ENCODE results near the gene C8G. TPM values are rescaled to one million over a fixed set of nuclear protein-coding genes. Genes with fewer than 3 reads are reported as not detected.

C8G gene
- total and polyA plus RNA-seq, 2 of the 13 experiments (the other 11 are each of a cell fraction or from before 2014, with no cell fraction given), result 4.9 to 12.8 TPM

GRCh38 chr9:136991993-136992818 lies 47.2 kb downstream of the C8G start, which contains the start of gene PAXX (continued):
- TF ChIP-seq ZBTB25 (CRISPR knock-in tag; IDR thresholded peaks at IDR 0.05) (peak; percentile 33; the same call in 1 of the 2 replicates), ZNF784 (CRISPR knock-in tag; IDR thresholded peaks at IDR 0.05; ENCODE audit: borderline replicate concordance) (0 out of 2 replicates have a peak, but pooled peaks have one; percentile 63), ZSCAN31 (CRISPR knock-in tag; IDR thresholded peaks at IDR 0.05; ENCODE audit: low read depth) (0 out of 2 replicates have a peak, but pooled peaks have one; percentile 19), BRD4 (CRISPR knock-in tag; IDR thresholded peaks at IDR 0.05) (no peak), BCL6 (CRISPR knock-in tag; IDR thresholded peaks at IDR 0.05) (no peak), DBP (CRISPR knock-in tag; IDR thresholded peaks at IDR 0.05; ENCODE audit: not compliant biosample characterization) (no peak), HNRNPK (IDR thresholded peaks at IDR 0.05; ENCODE audit: low read depth, low read length, poor library complexity, severe bottlenecking) (peak; percentile 83), RARA (CRISPR knock-in tag; IDR thresholded peaks at IDR 0.05) (no peak), KDM2A (CRISPR knock-in tag; IDR thresholded peaks at IDR 0.05; ENCODE audit: borderline replicate concordance, low read depth) (peak; percentile 77), TCF7L2 (IDR thresholded peaks at IDR 0.05; ENCODE audit: low read depth, low read length) (no peak), FOXK1 (CRISPR knock-in tag; IDR thresholded peaks at IDR 0.05; ENCODE audit: borderline replicate concordance, low read depth) (no peak), ZNF777 (CRISPR knock-in tag; IDR thresholded peaks at IDR 0.05) (peak; percentile 44), BCLAF1 (IDR thresholded peaks at IDR 0.05) (no peak), TEAD3 (CRISPR knock-in tag; optimal IDR thresholded peaks at IDR 0.05; ENCODE audit: borderline replicate concordance) (peak; percentile 16), ZNF160 (CRISPR knock-in tag; IDR thresholded peaks at IDR 0.05) (0 out of 2 replicates have a peak, but pooled peaks have one; percentile 53), RBM39 (IDR thresholded peaks at IDR 0.05; ENCODE audit: low read depth, low read length, poor library complexity, severe bottlenecking) (no peak), ZNF768 (CRISPR knock-in tag; IDR thresholded peaks at IDR 0.05) (peak; percentile 24; the same call in 1 of the 2 replicates), ZNF33B (CRISPR knock-in tag; IDR thresholded peaks at IDR 0.05) (peak; percentile 80; the same call in 1 of the 2 replicates), AHR (CRISPR knock-in tag; IDR thresholded peaks at IDR 0.05) (0 out of 2 replicates have a peak, but pooled peaks have one; percentile 67), YY1 (IDR thresholded peaks at IDR 0.05; ENCODE audit: insufficient read depth, insufficient replicate concordance, low read depth, low read length) (peak; percentile 72), SAFB2 (CRISPR knock-in tag; IDR thresholded peaks at IDR 0.05; ENCODE audit: borderline replicate concordance, low read depth) (0 out of 2 replicates have a peak, but pooled peaks have one; percentile 41), ZNF513 (CRISPR knock-in tag; conservative IDR thresholded peaks at IDR 0.05) (no peak)
